ENCODE data around the gene PATJ. TPM values are rescaled to one million over a fixed set of nuclear protein-coding genes. Genes with fewer than 3 reads are reported as not detected.

PATJ gene
- polyA plus RNA-seq, 1 donor (not counting 4 experiments of a cell fraction or from before 2014, with no cell fraction given): 28.1 TPM

GRCh38 chr1:62024690-62025089 is 282.4 kb downstream of the PATJ start:
- DNase-seq (ENCODE audit: low read depth, low spot score) (no peak), FAIRE-seq (no peak)
- H3K4me1 ChIP-seq (ENCODE audit: control insufficient read depth, extremely low read depth, insufficient read depth, low read length): no peaks in the 10 kb centered on the region
- H3K4me3 ChIP-seq (ENCODE audit: control insufficient read depth in 2 of 3, extremely low read depth in 1 of 3, insufficient read depth in 2 of 3, low read depth in 1 of 3, low read length in 3 of 3): no peak overlapping the region
- H2AFZ ChIP-seq (ENCODE audit: control insufficient read depth, low read length): no peak overlapping the region
- H3K9me3 ChIP-seq (ENCODE audit: control insufficient read depth, low read depth, low read length): no peaks in the 10 kb centered on the region
- peaks cover 0 to 3% of the 10 kb centered on the region in 2 experiments for H3K36me3 ChIP-seq (ENCODE audit: control insufficient read depth in 2 of 2, extremely low read depth in 1 of 2, insufficient read depth in 2 of 2, low read length in 2 of 2)
- H3K4me2 ChIP-seq (ENCODE audit: control insufficient read depth, extremely low read depth, insufficient read depth, low read depth, low read length): no peak overlapping the region
- H3K27ac ChIP-seq (ENCODE audit: control insufficient read depth, insufficient read depth, low read length): no peak overlapping the region
- no peaks in the 10 kb centered on the region for H3K27me3 ChIP-seq (ENCODE audit: control insufficient read depth, extremely low read depth, insufficient read depth, low read length)
- H4K20me1 ChIP-seq (ENCODE audit: control insufficient read depth, extremely low read depth, insufficient read depth, low read length): no peaks in the 10 kb centered on the region
- dilution Hi-C loops (cut with MboI; ENCODE audit: extremely low pct_ligation_motif_present, low sequenced_read_pairs): no loop called here
- TF ChIP-seq CTCF (optimal IDR thresholded peaks at IDR 0.05 in 1 of 3, IDR thresholded peaks at IDR 0.05 in 1 of 3, conservative IDR thresholded peaks at IDR 0.05 in 1 of 3; ENCODE audit: extremely low read depth in 1 of 3, insufficient read depth in 2 of 3, low read length in 3 of 3) (no peak), EZH2 (IDR thresholded peaks at IDR 0.05; ENCODE audit: low read length) (no peak)
- H3K9ac ChIP-seq (ENCODE audit: control insufficient read depth, extremely low read depth, insufficient read depth, low read length): no peak overlapping the region
- no peaks in the 10 kb centered on the region for H3K79me2 ChIP-seq (ENCODE audit: control insufficient read depth, insufficient read depth, low read length)
- no peaks in the 10 kb centered on the region for H3K9me1 ChIP-seq (ENCODE audit: control insufficient read depth, extremely low read depth, insufficient read depth, low read length)

DNA sequence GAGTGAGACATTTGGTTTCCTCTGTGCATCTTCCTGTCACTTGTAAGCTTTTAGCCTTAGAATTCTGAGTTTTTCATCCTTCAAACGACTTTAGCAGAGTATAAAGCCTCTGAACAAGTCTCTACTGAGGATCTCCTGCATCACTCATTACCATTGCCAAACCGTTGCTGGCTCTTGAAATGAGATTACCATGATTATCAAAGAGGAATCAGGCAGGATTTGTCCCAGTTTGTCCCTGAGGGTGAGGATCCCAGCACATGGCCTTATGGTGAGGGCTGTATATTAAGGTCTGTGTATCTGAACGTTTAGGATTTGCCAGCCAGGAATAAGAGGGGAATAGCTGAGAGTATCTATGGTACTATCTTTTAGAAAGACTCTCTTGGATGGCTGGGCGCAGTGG is 282.9 kb downstream of the PATJ start:
- Histone ChIP-seq H3K27ac (ENCODE audit: control insufficient read depth, insufficient read depth, low read length) (no peak overlapping the region), H3K27me3 (ENCODE audit: control insufficient read depth, extremely low read depth, insufficient read depth, low read length) (no peaks in the 10 kb centered on the region), H3K9me3 (ENCODE audit: control insufficient read depth, low read depth, low read length) (no peaks in the 10 kb centered on the region), H3K4me1 (ENCODE audit: control insufficient read depth, extremely low read depth, insufficient read depth, low read length) (no peaks in the 10 kb centered on the region), H3K79me2 (ENCODE audit: control insufficient read depth, insufficient read depth, low read length) (no peaks in the 10 kb centered on the region), H3K4me2 (ENCODE audit: control insufficient read depth, extremely low read depth, insufficient read depth, low read depth, low read length) (no peak overlapping the region), H4K20me1 (ENCODE audit: control insufficient read depth, extremely low read depth, insufficient read depth, low read length) (no peaks in the 10 kb centered on the region), H2AFZ (ENCODE audit: control insufficient read depth, low read length) (no peak overlapping the region), H3K4me3 (ENCODE audit: control insufficient read depth in 2 of 3, extremely low read depth in 1 of 3, insufficient read depth in 2 of 3, low read depth in 1 of 3, low read length in 3 of 3) (no peak overlapping the region), H3K9me1 (ENCODE audit: control insufficient read depth, extremely low read depth, insufficient read depth, low read length) (no peaks in the 10 kb centered on the region), H3K36me3 (ENCODE audit: control insufficient read depth in 2 of 2, extremely low read depth in 1 of 2, insufficient read depth in 2 of 2, low read length in 2 of 2) (peaks cover 0 to 3% of the 10 kb centered on the region in 2 experiments), H3K9ac (ENCODE audit: control insufficient read depth, extremely low read depth, insufficient read depth, low read length) (no peak overlapping the region)
- no peak for TF ChIP-seq EZH2 (IDR thresholded peaks at IDR 0.05; ENCODE audit: low read length)
- TF ChIP-seq CTCF (optimal IDR thresholded peaks at IDR 0.05 in 1 of 3, IDR thresholded peaks at IDR 0.05 in 1 of 3, conservative IDR thresholded peaks at IDR 0.05 in 1 of 3; ENCODE audit: extremely low read depth in 1 of 3, insufficient read depth in 2 of 3, low read length in 3 of 3): no peak
- dilution Hi-C loops (cut with MboI; ENCODE audit: extremely low pct_ligation_motif_present, low sequenced_read_pairs): no loop called here
- no peak for FAIRE-seq
- DNase-seq (ENCODE audit: low read depth, low spot score): no peak

All from keratinocyte (primary cell).